HL-60 (cell line): ENCODE data around the gene PLCE1.

Experiments
- CTCF ChIP-seq: IDR thresholded peaks from one replicate; pipeline ENCODE4 v1.5.1; 2011; ENCODE audit warnings: low read length, control low read depth, inconsistent platforms; ENCODE audit not compliant: insufficient read depth
- GABPA ChIP-seq: IDR thresholded peaks from 2 replicates; pipeline ENCODE4 v1.6.1; 2012; ENCODE audit warnings: low read depth
- POLR2AphosphoS5 ChIP-seq: IDR thresholded peaks from 2 replicates; pipeline ENCODE4 v1.6.1; 2012; ENCODE audit warnings: low read depth
- REST ChIP-seq: IDR thresholded peaks from 2 replicates; pipeline ENCODE4 v1.6.1; 2012; ENCODE audit warnings: low read depth; ENCODE audit not compliant: insufficient replicate concordance

DNA sequence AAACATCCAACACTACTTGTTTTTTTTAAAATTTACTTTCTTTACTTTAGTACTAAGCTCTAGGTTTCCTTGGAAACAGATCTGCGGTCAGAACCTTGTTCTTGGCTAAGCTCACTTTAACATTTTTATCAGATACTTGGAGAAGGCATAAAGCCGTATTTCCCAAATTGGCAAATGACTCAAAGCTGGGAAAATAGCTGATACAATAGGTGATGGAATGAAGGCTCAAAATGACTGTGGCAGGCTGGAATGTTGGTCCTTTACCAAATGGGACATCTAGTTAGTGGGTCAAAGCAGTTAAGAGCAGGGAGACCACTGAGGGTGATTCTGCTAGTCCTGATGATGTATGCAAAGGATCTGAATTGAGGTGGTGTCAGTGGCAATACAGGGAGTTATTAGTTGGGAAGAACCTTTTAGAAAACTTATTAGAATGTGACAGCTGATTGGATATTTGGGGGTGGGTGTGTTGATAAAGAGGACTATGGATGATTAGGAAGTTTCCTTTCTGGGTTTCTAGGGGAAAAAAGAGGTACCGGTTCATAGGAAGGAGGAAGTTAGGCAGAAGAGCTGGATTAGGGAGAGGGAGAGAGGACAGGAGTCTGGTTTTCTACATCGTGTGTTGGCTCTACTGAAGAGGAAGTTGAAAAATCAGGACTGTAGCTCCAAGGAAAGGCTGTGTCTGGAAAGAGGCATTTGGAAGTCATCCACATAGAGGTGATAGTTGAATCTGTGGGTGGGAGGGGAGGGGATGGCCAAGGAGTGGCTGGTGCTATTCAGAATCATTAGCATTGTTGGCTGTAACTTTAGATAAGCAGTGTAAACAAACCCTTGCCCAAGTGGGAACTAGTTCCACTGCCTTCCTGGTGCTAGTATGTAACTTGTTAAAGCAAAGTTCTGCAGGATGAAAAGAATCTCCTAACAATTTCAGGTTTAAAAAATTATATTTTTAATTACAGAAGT, 13.1 kb downstream of the PLCE1 start:
- TF ChIP-seq CTCF (no peak), POLR2AphosphoS5 (no peak), REST (no peak), GABPA (no peak)
